GM12892 (cell line): ENCODE measurements around the gene SNX22.

Experiments
- POLR2A ChIP-seq: IDR thresholded peaks from 2 replicates; pipeline ENCODE4 v1.6.1; 2011; ENCODE audit warnings: low read depth, low read length, control low read depth
- POLR2AphosphoS5 ChIP-seq: IDR thresholded peaks from 2 replicates; pipeline ENCODE4 v1.6.1; 2011; ENCODE audit warnings: low read depth, low read length, control low read depth
- TAF1 ChIP-seq: IDR thresholded peaks from 2 replicates; pipeline ENCODE4 v1.6.1; 2011; ENCODE audit warnings: low read depth, mild to moderate bottlenecking, control low read depth, low read length, borderline replicate concordance

GRCh38 chr15:64166102-64166890 lies 14.8 kb downstream of the SNX22 start:
- TF ChIP-seq TAF1 (no peak), POLR2AphosphoS5 (no peak), POLR2A (no peak)
